Transverse colon (tissue), 4 donors: Measurements from ENCODE around the gene GALNT9.

Experiments
- CTCF ChIP-seq, 5 experiments: fragments of 200-600 bp in 3 of 5; fragments of 450-650 bp in 2 of 5; sonication (generic) in 3 of 5; IDR thresholded peaks; 1 replicate in 2 of 5; 2 replicates in 3 of 5; pipeline ENCODE4 v1.5.1; 2016 to 2017; ENCODE audit warnings: antibody characterized with exemption in 5 of 5, inconsistent platforms in 3 of 5, mild to moderate bottlenecking in 2 of 5, moderate library complexity in 1 of 5
- EP300 ChIP-seq: sonication (generic); formaldehyde crosslinking; IDR thresholded peaks from one replicate; pipeline ENCODE4 v1.6.1; 2017; ENCODE audit warnings: antibody characterized with exemption, low read depth
- POLR2A ChIP-seq: fragments of 450-650 bp; IDR thresholded peaks from one replicate; pipeline ENCODE4 v1.6.1; 2016; ENCODE audit warnings: antibody characterized with exemption, mild to moderate bottlenecking, moderate library complexity
- POLR2AphosphoS5 ChIP-seq, 3 donors: sonication (generic); formaldehyde crosslinking; IDR thresholded peaks; one replicate each; pipeline ENCODE4 v1.6.1; 2016; ENCODE audit warnings: antibody characterized with exemption in 3 of 3

- no peak for TF ChIP-seq EP300
- TF ChIP-seq CTCF (IDR thresholded peaks at IDR 0.05), result no peak
- TF ChIP-seq POLR2AphosphoS5 (IDR thresholded peaks at IDR 0.05), result no peak
- TF ChIP-seq POLR2A, result no peak
Measured at GRCh38 chr12:132176920-132177551, 152.4 kb downstream of the GALNT9 start.
